Prostate gland (tissue), 2 donors: Measurements from ENCODE around the gene SLC2A5.

ENCODE experiments used
- CTCF ChIP-seq, 4 experiments: fragments of 200-600 bp in 2 of 4; fragments of 450-650 bp in 2 of 4; sonication (generic) in 2 of 4; IDR thresholded peaks; 1 replicate in 3 of 4; 2 replicates in 1 of 4; pipeline ENCODE4 v1.5.1; 2016 to 2019; ENCODE audit warnings: antibody characterized with exemption in 4 of 4, mild to moderate bottlenecking in 2 of 4, moderate library complexity in 2 of 4
- POLR2A ChIP-seq: fragments of 450-650 bp; IDR thresholded peaks from one replicate; pipeline ENCODE4 v1.6.1; 2016; ENCODE audit warnings: antibody characterized with exemption, mild to moderate bottlenecking
- POLR2AphosphoS5 ChIP-seq: sonication (generic); formaldehyde crosslinking; IDR thresholded peaks from one replicate; pipeline ENCODE4 v1.6.1; 2017; ENCODE audit warnings: antibody characterized with exemption

GRCh38 chr1:9075022-9075421 lies 5.6 kb upstream of the SLC2A5 start:
- peak; percentile 92 for TF ChIP-seq POLR2AphosphoS5
- TF ChIP-seq CTCF (IDR thresholded peaks at IDR 0.05): no peak
- TF ChIP-seq POLR2A: no peak
